Hepatocyte (in vitro differentiated cells): ENCODE results near the gene PGLYRP4.

Source experiments
- CTCF ChIP-seq: fragments of 200-600 bp; sonication (generic); IDR thresholded peaks from 2 replicates; pipeline ENCODE4 v1.5.1; 2016; ENCODE audit warnings: antibody characterized with exemption, mild to moderate bottlenecking; ENCODE audit not compliant: poor library complexity
- EZH2 ChIP-seq: fragments of 200-600 bp; sonication (generic); IDR thresholded peaks from 2 replicates; pipeline ENCODE4 v1.6.1; 2016; ENCODE audit warnings: antibody characterized with exemption, mild to moderate bottlenecking, borderline replicate concordance
- EZH2phosphoT487 ChIP-seq: fragments of 200-600 bp; sonication (generic); IDR thresholded peaks from one replicate; pipeline ENCODE4 v1.6.1; 2018; ENCODE audit warnings: antibody characterized with exemption, mild to moderate bottlenecking, low read depth, moderate library complexity; ENCODE audit not compliant: unreplicated experiment, severe bottlenecking

- TF ChIP-seq CTCF (no peak), EZH2 (no peak), EZH2phosphoT487 (no peak)
Observed at GRCh38 chr1:153310526-153310925, 38.1 kb downstream of the PGLYRP4 start.
